Stimulated activated CD4-positive, alpha-beta T cell treated with anti-CD3 and anti-CD28 coated beads, TNF-alpha, amount 100 ng/mL, for 4 hours (primary cell): Measurements from ENCODE around the gene BCL6B.

Experiments used
- DNase-seq, 3 experiments: peaks; one replicate each; pipeline ENCODE4 v3.0.0-alpha.2; 2020; ENCODE audit warnings: low read depth in 3 of 3

BCL6B gene

GRCh38 chr17:7060165-7060891 lies 37.5 kb downstream of the BCL6B start:
- no peak for DNase-seq

GRCh38 chr17:7063518-7064094 lies 40.8 kb downstream of the BCL6B start:
- no peak for DNase-seq

- no peak for DNase-seq
Observed at GRCh38 chr17:7064261-7064660, 41.4 kb downstream of the BCL6B start.

GRCh38 chr17:7067198-7067597 lies 44.3 kb downstream of the BCL6B start:
- no peak for DNase-seq

- no peak for DNase-seq
Observed at GRCh38 chr17:7068268-7068667, 45.4 kb downstream of the BCL6B start.

- no peak for DNase-seq
Observed at GRCh38 chr17:7070712-7071111, 47.9 kb downstream of the BCL6B start.

GRCh38 chr17:7072406-7072805 lies 49.6 kb downstream of the BCL6B start:
- no peak for DNase-seq

- no peak for DNase-seq
Observed at GRCh38 chr17:7074931-7075330, 52.1 kb downstream of the BCL6B start.

GRCh38 chr17:7077911-7078546 lies 55.2 kb downstream of the BCL6B start:
- DNase-seq = no peak

- no peak for DNase-seq
Observed at GRCh38 chr17:7078711-7079110, 55.9 kb downstream of the BCL6B start.
